Measurements from ENCODE around the gene ELP5. TPM values are rescaled to one million over a fixed set of nuclear protein-coding genes. Genes with fewer than 3 reads are reported as not detected.

Gene ELP5
- total RNA-seq, 1 experiment from 2014 or later, result 38.8 TPM

GRCh38 chr17:7284911-7285310 is 32.9 kb downstream of the ELP5 start:
- H3K36me3 ChIP-seq (ENCODE audit: insufficient read depth, low read length), result no peaks in the 10 kb centered on the region
- no peak overlapping the region for H3K4me3 ChIP-seq (ENCODE audit: low read length)
- no peaks in the 10 kb centered on the region for H3K9me2 ChIP-seq (replicated peaks; ENCODE audit: insufficient read depth, low read length)
- DNase-seq, result no peak
- no peaks in the 10 kb centered on the region for H3K79me2 ChIP-seq (ENCODE audit: low read length)
- no peaks in the 10 kb centered on the region for H3K27me3 ChIP-seq (ENCODE audit: low read length)
- H3K9me3 ChIP-seq (ENCODE audit: low read length), result no peaks in the 10 kb centered on the region
- H3K27ac ChIP-seq (ENCODE audit: low read length), result no peak overlapping the region
- peaks cover 28% of the 10 kb centered on the region for H3K4me1 ChIP-seq (ENCODE audit: low read length)
- H3K4me2 ChIP-seq (ENCODE audit: low read depth, low read length, poor library complexity, severe bottlenecking), result no peak overlapping the region
- H4K20me1 ChIP-seq (ENCODE audit: insufficient read depth, low read depth, low read length), result no peaks in the 10 kb centered on the region
- no peak overlapping the region for H3K9ac ChIP-seq (ENCODE audit: low read length)
- H2AFZ ChIP-seq (ENCODE audit: low read length), result no peak overlapping the region

GRCh38 chr17:7285679-7286078 is 33.7 kb downstream of the ELP5 start:
- no peak for DNase-seq
- Histone ChIP-seq H3K9me2 (replicated peaks; ENCODE audit: insufficient read depth, low read length) (no peaks in the 10 kb centered on the region), H3K9ac (ENCODE audit: low read length) (no peak overlapping the region), H3K4me2 (ENCODE audit: low read depth, low read length, poor library complexity, severe bottlenecking) (no peak overlapping the region), H3K27me3 (ENCODE audit: low read length) (no peaks in the 10 kb centered on the region), H2AFZ (ENCODE audit: low read length) (no peak overlapping the region), H4K20me1 (ENCODE audit: insufficient read depth, low read depth, low read length) (no peaks in the 10 kb centered on the region), H3K79me2 (ENCODE audit: low read length) (no peaks in the 10 kb centered on the region), H3K4me1 (ENCODE audit: low read length) (peaks cover 24% of the 10 kb centered on the region), H3K36me3 (ENCODE audit: insufficient read depth, low read length) (no peaks in the 10 kb centered on the region), H3K27ac (ENCODE audit: low read length) (no peak overlapping the region), H3K9me3 (ENCODE audit: low read length) (no peaks in the 10 kb centered on the region), H3K4me3 (ENCODE audit: low read length) (no peak overlapping the region)

GRCh38 chr17:7289256-7290032 is 37.4 kb downstream of the ELP5 start:
- no peak overlapping the region for H3K4me3 ChIP-seq (ENCODE audit: low read length)
- peaks cover 6% of the 10 kb centered on the region; the same call in 1 of the 2 replicates for H3K4me1 ChIP-seq (ENCODE audit: low read length)
- no peak overlapping the region for H3K27ac ChIP-seq (ENCODE audit: low read length)
- no peaks in the 10 kb centered on the region for H3K27me3 ChIP-seq (ENCODE audit: low read length)
- H3K79me2 ChIP-seq (ENCODE audit: low read length), result no peaks in the 10 kb centered on the region
- no peaks in the 10 kb centered on the region for H3K9me3 ChIP-seq (ENCODE audit: low read length)
- no peaks in the 10 kb centered on the region for H3K9me2 ChIP-seq (replicated peaks; ENCODE audit: insufficient read depth, low read length)
- no peaks in the 10 kb centered on the region for H3K36me3 ChIP-seq (ENCODE audit: insufficient read depth, low read length)
- no peak overlapping the region for H3K4me2 ChIP-seq (ENCODE audit: low read depth, low read length, poor library complexity, severe bottlenecking)
- no peak overlapping the region for H3K9ac ChIP-seq (ENCODE audit: low read length)
- H2AFZ ChIP-seq (ENCODE audit: low read length), result no peak overlapping the region
- H4K20me1 ChIP-seq (ENCODE audit: insufficient read depth, low read depth, low read length), result no peaks in the 10 kb centered on the region
- DNase-seq, result no peak

GRCh38 chr17:7290166-7290565 is 38.2 kb downstream of the ELP5 start:
- H3K4me1 ChIP-seq (ENCODE audit: low read length), result peaks cover 6% of the 10 kb centered on the region; the same call in 1 of the 2 replicates
- no peaks in the 10 kb centered on the region for H3K79me2 ChIP-seq (ENCODE audit: low read length)
- DNase-seq, result no peak
- no peaks in the 10 kb centered on the region for H3K36me3 ChIP-seq (ENCODE audit: insufficient read depth, low read length)
- no peaks in the 10 kb centered on the region for H3K9me3 ChIP-seq (ENCODE audit: low read length)
- no peaks in the 10 kb centered on the region for H3K9me2 ChIP-seq (replicated peaks; ENCODE audit: insufficient read depth, low read length)
- H3K4me3 ChIP-seq (ENCODE audit: low read length), result no peak overlapping the region
- no peaks in the 10 kb centered on the region for H4K20me1 ChIP-seq (ENCODE audit: insufficient read depth, low read depth, low read length)
- no peak overlapping the region for H3K27ac ChIP-seq (ENCODE audit: low read length)
- no peak overlapping the region for H3K9ac ChIP-seq (ENCODE audit: low read length)
- no peak overlapping the region for H3K4me2 ChIP-seq (ENCODE audit: low read depth, low read length, poor library complexity, severe bottlenecking)
- no peak overlapping the region for H2AFZ ChIP-seq (ENCODE audit: low read length)
- no peaks in the 10 kb centered on the region for H3K27me3 ChIP-seq (ENCODE audit: low read length)

GRCh38 chr17:7290685-7291084 is 38.7 kb downstream of the ELP5 start:
- Histone ChIP-seq H3K9me2 (replicated peaks; ENCODE audit: insufficient read depth, low read length) (no peaks in the 10 kb centered on the region), H3K79me2 (ENCODE audit: low read length) (no peaks in the 10 kb centered on the region), H4K20me1 (ENCODE audit: insufficient read depth, low read depth, low read length) (no peaks in the 10 kb centered on the region), H3K27ac (ENCODE audit: low read length) (no peak overlapping the region), H2AFZ (ENCODE audit: low read length) (no peak overlapping the region), H3K4me3 (ENCODE audit: low read length) (no peak overlapping the region), H3K27me3 (ENCODE audit: low read length) (no peaks in the 10 kb centered on the region), H3K9ac (ENCODE audit: low read length) (no peak overlapping the region), H3K36me3 (ENCODE audit: insufficient read depth, low read length) (no peaks in the 10 kb centered on the region), H3K4me1 (ENCODE audit: low read length) (peaks cover 6% of the 10 kb centered on the region; the same call in 1 of the 2 replicates), H3K9me3 (ENCODE audit: low read length) (no peaks in the 10 kb centered on the region), H3K4me2 (ENCODE audit: low read depth, low read length, poor library complexity, severe bottlenecking) (no peak overlapping the region)
- no peak for DNase-seq

GRCh38 chr17:7292194-7292593 is 40.2 kb downstream of the ELP5 start:
- H3K9me2 ChIP-seq (replicated peaks; ENCODE audit: insufficient read depth, low read length), result no peaks in the 10 kb centered on the region
- no peak overlapping the region for H2AFZ ChIP-seq (ENCODE audit: low read length)
- peaks cover 4% of the 10 kb centered on the region for H3K4me1 ChIP-seq (ENCODE audit: low read length)
- no peak overlapping the region for H3K9ac ChIP-seq (ENCODE audit: low read length)
- H3K9me3 ChIP-seq (ENCODE audit: low read length), result no peaks in the 10 kb centered on the region
- no peaks in the 10 kb centered on the region for H3K79me2 ChIP-seq (ENCODE audit: low read length)
- no peaks in the 10 kb centered on the region for H4K20me1 ChIP-seq (ENCODE audit: insufficient read depth, low read depth, low read length)
- no peak overlapping the region for H3K27ac ChIP-seq (ENCODE audit: low read length)
- no peak overlapping the region for H3K4me2 ChIP-seq (ENCODE audit: low read depth, low read length, poor library complexity, severe bottlenecking)
- no peaks in the 10 kb centered on the region for H3K27me3 ChIP-seq (ENCODE audit: low read length)
- H3K36me3 ChIP-seq (ENCODE audit: insufficient read depth, low read length), result no peaks in the 10 kb centered on the region
- DNase-seq, result no peak
- no peak overlapping the region for H3K4me3 ChIP-seq (ENCODE audit: low read length)

- no peaks in the 10 kb centered on the region for H3K27me3 ChIP-seq (ENCODE audit: low read length)
Measured at GRCh38 chr17:7292729-7293128, 40.7 kb downstream of the ELP5 start.

GRCh38 chr17:7293159-7293558 is 41.1 kb downstream of the ELP5 start:
- no peaks in the 10 kb centered on the region for H3K9me3 ChIP-seq (ENCODE audit: low read length)
- H3K27me3 ChIP-seq (ENCODE audit: low read length), result no peaks in the 10 kb centered on the region
- H3K9me2 ChIP-seq (replicated peaks; ENCODE audit: insufficient read depth, low read length), result no peaks in the 10 kb centered on the region
- no peak overlapping the region for H3K4me2 ChIP-seq (ENCODE audit: low read depth, low read length, poor library complexity, severe bottlenecking)
- H3K4me3 ChIP-seq (ENCODE audit: low read length), result no peak overlapping the region
- no peak overlapping the region for H2AFZ ChIP-seq (ENCODE audit: low read length)
- no peaks in the 10 kb centered on the region for H3K79me2 ChIP-seq (ENCODE audit: low read length)
- H3K4me1 ChIP-seq (ENCODE audit: low read length), result peaks cover 4% of the 10 kb centered on the region
- DNase-seq, result no peak
- H4K20me1 ChIP-seq (ENCODE audit: insufficient read depth, low read depth, low read length), result no peaks in the 10 kb centered on the region
- H3K27ac ChIP-seq (ENCODE audit: low read length), result no peak overlapping the region
- H3K36me3 ChIP-seq (ENCODE audit: insufficient read depth, low read length), result no peaks in the 10 kb centered on the region
- no peak overlapping the region for H3K9ac ChIP-seq (ENCODE audit: low read length)

More at GRCh38 chr17:7292729-7293128, 40.7 kb downstream of the ELP5 start:
- DNase-seq, result no peak
- peaks cover 4% of the 10 kb centered on the region for H3K4me1 ChIP-seq (ENCODE audit: low read length)
- no peak overlapping the region for H3K4me3 ChIP-seq (ENCODE audit: low read length)
- no peaks in the 10 kb centered on the region for H3K9me3 ChIP-seq (ENCODE audit: low read length)
- no peak overlapping the region for H2AFZ ChIP-seq (ENCODE audit: low read length)
- no peaks in the 10 kb centered on the region for H4K20me1 ChIP-seq (ENCODE audit: insufficient read depth, low read depth, low read length)
- H3K4me2 ChIP-seq (ENCODE audit: low read depth, low read length, poor library complexity, severe bottlenecking), result no peak overlapping the region
- H3K9me2 ChIP-seq (replicated peaks; ENCODE audit: insufficient read depth, low read length), result no peaks in the 10 kb centered on the region
- H3K27ac ChIP-seq (ENCODE audit: low read length), result no peak overlapping the region
- H3K79me2 ChIP-seq (ENCODE audit: low read length), result no peaks in the 10 kb centered on the region
- no peak overlapping the region for H3K9ac ChIP-seq (ENCODE audit: low read length)
- H3K36me3 ChIP-seq (ENCODE audit: insufficient read depth, low read length), result no peaks in the 10 kb centered on the region
